ENCODE measurements around the gene MFGE8.

The MFGE8 gene

DNA sequence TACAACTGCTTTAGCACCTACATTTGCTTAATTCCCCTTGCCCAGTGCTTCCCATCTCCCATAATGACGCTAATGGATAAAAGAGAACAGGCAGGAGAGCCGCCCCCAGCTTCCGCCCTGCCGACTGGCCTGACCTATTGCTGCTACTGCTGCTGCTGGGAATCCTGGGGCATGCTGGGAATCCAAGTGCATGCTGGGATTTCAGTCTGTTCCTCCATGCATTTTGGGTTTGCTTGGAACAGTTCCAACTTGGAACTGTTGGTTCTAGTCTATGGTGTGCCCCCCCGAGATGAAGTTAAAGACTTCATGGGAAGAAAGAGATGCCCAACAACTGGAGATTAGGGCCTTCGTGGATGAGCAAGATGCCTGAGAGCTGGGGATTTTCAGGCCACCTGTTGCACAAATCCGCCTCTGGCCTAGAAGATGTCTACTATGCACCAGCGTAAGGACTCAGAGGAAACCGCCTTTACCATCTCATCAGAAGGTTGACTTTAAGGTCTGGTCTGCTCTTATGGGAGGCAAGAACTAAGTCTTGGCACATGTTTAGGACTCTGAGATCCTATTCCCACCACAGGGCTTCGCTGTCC, 46.8 kb downstream of the MFGE8 start:
- no peak for DNase-seq

DNA sequence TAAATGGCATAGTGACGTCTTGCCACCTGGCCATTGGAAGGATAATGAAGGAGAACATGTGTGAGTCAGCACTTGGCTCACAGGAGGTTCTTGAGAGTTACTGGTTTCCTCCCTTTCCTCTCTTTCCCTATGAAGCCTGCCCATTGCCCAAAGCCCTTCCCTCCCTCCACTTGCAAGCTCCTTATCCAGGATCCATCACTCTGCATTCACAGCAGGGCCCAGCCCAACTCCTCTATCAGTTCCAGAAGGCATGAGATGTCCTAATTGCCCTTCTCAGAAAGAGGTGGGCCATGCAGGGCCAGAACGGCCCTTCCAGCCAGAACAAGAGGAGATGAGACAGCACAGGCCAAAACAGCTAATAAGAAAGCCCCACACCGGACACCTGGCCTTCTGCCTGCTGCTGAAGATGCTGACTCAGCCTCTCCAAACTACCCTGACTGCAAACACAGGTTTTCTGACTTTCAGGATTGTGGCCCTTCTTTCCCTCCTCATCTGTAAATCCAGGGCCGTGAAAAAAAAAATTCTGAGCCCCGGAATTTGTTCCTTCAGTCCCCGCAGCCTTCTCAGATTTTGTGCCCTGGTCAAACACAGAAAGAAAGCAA, 47.6 kb downstream of the MFGE8 start:
- DNase-seq, result no peak

- DNase-seq, result no peak
Observed at GRCh38 chr15:88864861-88865497, 48.2 kb downstream of the MFGE8 start.

DNA sequence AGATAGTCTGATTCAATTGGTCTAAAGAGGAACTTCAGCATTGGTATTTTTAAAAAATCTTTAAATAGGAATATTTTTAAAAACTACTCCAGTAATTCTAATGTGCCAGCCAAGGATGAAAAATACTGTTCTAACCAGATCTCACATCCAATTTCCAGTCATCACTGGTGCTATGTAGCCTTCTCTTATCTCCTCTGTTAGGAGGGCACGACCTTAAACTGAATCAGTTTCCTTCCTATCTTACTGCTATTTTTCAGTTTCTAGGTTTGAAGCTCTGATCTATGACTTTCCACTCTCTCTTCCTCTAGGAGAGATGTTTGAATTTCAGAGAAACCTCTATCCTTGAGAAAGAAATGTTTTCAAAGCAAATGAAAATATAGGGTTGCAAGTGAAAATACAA, 49.8 kb downstream of the MFGE8 start:
- DNase-seq, result no peak

DNA sequence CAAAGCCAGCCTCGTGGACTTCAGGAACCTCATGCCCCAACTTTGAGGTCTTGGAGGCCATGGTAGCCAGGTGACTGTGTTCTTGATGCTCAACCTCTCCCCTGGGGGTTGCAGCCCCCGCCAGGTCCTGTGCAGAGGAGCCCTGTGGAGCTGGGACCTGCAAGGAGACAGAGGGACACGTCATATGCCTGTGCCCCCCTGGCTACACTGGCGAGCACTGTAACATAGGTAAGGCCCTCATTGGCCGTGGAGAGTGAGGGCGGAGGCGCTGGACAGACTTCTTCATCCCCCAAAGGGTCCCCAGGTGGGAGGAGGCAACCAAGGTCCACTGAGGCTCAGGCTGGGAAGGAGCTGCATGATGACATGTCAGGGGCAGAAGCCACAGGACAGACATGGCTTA, 53.0 kb downstream of the MFGE8 start:
- no peak for DNase-seq

DNA sequence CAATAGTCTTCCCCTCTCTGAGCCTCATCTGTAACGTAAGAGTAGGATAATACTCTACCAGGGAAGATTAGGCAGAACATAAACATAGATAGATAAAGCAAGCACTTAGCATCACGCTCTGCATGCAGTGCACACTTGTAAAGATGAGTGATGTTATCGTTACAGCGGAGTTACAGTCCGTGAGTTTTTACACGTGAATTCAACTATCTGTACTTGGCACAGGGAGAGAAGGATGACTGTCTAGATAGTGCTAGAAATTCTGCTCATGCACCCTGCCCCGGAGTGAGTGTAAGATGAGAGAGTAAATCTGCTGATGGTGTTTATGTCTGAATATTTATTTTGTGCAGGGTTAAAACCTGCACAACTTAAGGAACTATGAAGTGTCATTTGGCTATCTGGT, 53.6 kb downstream of the MFGE8 start:
- no peak for DNase-seq

- DNase-seq, result no peak
Observed at GRCh38 chr15:88858934-88859333, 54.2 kb downstream of the MFGE8 start.

- DNase-seq, result no peak
Observed at GRCh38 chr15:88852476-88852875, 60.7 kb downstream of the MFGE8 start.

DNA sequence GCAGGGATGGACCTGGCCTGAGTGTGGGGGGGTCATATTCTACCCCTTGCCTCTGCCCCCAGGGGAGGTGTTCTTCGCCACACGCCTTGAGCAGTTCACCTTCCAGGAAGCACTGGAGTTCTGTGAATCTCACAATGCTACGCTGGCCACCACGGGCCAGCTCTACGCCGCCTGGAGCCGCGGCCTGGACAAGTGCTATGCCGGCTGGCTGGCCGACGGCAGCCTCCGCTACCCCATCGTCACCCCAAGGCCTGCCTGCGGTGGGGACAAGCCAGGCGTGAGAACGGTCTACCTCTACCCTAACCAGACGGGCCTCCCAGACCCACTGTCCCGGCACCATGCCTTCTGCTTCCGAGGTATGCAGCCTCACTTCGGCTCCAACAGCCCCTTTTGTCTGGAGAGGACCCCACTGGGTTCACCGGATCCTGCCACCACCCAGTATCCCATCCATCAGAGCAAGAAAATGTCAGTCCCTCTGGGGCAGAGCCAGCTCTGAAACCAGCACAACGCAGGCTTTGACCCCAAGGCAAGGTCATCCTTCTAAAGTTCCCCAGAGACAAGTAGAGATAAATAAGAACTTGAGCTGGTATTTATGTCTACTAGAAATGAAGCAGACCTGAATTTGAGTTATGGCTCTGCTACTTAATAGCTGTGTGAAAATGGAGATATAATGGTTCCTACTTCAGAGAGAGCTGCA, 63.7 kb downstream of the MFGE8 start:
- DNase-seq, result no peak

All from T-helper 9 cell (primary cell).